Fibroblast of villous mesenchyme (primary cell): Measurements from ENCODE around the gene UBE2D2. TPM values are rescaled to one million over a fixed set of nuclear protein-coding genes. Genes with fewer than 3 reads are reported as not detected.

Experiments used
- DNase-seq: peaks from one replicate; pipeline ENCODE4 v3.0.0-alpha.2; 2010; ENCODE audit warnings: low read depth
- H3K4me3 ChIP-seq: 2 replicates; pipeline ENCODE4 v1.5.1; 2011; ENCODE audit warnings: low read depth, mild to moderate bottlenecking, low read length
- total RNA-seq: library from RNA; depleted of rRNA; stranded (reverse); fragments of >200 nt; gene quantifications from 2 replicates; pipeline ENCODE4 v1.2.3, GENCODE V29; 2012
- TF ChIP-seq, protein P1 (sequence below): IDR thresholded peaks from 2 replicates; pipeline ENCODE4 v1.5.1; 2012; ENCODE audit warnings: low read depth, mild to moderate bottlenecking, low read length; ENCODE audit not compliant: insufficient read depth

Gene UBE2D2
- total RNA-seq, 1 donor, result 56.6 TPM

DNA sequence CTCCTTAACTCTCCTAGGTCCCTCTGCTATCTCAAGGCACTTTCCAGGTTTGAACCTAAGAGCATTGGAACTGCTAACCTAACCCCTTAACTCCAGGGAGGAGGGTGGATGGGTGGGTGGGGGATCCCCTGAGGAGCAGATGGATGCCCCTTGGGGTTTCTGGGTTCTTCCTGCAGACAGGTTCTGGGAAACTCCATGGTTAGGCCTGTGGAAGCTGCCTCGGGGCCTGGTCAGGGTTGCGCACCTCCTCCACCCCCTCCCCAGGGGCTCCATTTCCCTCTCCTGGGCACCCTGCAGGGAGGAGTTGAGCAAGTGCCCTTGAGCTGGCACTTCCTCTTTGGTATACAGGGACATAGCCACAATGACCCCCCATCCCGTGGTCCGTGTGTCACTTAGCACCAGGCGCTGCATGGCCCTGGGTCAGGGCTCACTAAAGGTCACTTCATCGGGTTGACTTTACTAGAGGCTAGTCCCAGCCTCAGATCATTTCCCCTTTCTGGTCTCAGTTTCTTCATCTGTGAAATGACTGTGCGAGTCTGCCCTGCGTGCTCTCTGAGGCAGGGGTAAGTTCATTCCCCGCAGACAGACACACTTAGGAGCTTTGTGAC lies 103.1 kb downstream of the UBE2D2 start:
- TF ChIP-seq, protein P1, sequence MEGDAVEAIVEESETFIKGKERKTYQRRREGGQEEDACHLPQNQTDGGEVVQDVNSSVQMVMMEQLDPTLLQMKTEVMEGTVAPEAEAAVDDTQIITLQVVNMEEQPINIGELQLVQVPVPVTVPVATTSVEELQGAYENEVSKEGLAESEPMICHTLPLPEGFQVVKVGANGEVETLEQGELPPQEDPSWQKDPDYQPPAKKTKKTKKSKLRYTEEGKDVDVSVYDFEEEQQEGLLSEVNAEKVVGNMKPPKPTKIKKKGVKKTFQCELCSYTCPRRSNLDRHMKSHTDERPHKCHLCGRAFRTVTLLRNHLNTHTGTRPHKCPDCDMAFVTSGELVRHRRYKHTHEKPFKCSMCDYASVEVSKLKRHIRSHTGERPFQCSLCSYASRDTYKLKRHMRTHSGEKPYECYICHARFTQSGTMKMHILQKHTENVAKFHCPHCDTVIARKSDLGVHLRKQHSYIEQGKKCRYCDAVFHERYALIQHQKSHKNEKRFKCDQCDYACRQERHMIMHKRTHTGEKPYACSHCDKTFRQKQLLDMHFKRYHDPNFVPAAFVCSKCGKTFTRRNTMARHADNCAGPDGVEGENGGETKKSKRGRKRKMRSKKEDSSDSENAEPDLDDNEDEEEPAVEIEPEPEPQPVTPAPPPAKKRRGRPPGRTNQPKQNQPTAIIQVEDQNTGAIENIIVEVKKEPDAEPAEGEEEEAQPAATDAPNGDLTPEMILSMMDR, result no peak
- no peak for DNase-seq
- H3K4me3 ChIP-seq, result no peak overlapping the region

DNA sequence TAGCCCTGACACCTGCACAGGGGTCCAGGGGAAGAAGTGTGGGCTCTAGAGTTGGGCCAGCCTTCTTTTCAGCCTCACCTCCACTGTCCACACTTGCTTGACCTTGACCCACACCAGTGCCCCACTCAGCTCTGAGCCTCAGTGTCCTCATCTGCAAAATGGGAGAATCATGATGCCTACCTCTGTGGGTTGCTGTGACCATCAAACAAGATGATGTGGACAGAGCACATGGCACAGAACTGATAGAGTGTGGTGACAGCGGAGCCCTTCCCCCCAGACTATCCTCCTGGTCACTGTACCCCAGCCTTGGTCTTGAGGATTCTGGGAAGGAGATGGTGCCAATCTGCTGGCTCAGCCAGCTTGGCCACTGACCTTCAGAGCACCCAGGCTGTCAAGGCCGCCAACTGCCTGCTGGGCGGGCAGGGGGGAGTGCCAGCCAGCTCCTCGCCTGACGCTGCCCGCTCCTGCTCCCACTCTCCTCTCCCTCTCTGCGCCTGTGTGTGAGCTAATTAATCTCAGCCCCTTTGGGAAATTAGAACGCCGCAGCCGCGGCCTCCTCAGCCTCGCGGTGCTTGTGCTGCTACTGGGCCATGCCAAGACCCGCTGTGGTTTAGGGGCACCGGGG lies 103.7 kb downstream of the UBE2D2 start:
- DNase-seq, result no peak
- TF ChIP-seq, protein P1, result no peak
- H3K4me3 ChIP-seq, result no peak overlapping the region

DNA sequence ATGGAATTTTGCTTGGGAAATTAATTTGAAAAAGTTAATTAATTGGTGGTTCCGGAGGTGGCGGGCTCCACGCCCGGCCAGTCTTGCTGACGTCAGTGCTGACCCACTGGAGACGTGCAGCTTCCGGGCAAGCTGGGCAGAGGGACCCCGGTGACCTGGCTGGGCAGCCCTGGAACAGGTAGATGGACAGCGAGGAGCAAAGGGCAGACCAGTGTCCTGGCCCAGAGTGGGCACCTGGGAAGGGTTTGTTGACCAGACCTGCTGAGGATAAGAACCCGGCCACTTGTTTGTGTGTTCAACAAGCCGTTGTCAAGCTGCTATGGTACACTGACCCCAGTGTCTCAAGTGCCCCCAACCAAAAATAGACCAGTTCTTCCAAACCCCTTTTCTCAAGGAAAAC lies 104.5 kb downstream of the UBE2D2 start:
- DNase-seq, result no peak
- H3K4me3 ChIP-seq, result no peak overlapping the region
- TF ChIP-seq, protein P1, result no peak

DNA sequence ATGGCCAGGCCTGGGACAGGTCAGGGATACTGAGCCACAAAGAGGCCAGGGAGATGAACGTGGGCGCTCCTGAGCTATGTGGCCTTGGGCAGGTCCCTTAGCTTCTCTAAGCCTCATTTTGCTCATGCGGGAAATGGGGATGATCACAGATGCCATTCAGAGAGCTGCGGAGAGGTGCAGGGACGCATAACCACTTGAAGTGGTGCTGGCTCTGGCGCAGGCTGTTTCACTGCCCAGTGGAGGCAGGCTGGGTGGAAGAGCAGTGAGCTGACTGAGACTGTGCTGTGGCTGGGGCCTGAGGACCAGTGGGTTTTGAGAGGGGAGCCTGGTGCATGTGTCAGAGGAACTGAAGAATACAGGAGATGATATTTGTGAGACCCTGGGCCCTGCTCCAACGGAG lies 105.4 kb downstream of the UBE2D2 start:
- TF ChIP-seq, protein P1, result no peak
- DNase-seq, result no peak
- no peak overlapping the region for H3K4me3 ChIP-seq

DNA sequence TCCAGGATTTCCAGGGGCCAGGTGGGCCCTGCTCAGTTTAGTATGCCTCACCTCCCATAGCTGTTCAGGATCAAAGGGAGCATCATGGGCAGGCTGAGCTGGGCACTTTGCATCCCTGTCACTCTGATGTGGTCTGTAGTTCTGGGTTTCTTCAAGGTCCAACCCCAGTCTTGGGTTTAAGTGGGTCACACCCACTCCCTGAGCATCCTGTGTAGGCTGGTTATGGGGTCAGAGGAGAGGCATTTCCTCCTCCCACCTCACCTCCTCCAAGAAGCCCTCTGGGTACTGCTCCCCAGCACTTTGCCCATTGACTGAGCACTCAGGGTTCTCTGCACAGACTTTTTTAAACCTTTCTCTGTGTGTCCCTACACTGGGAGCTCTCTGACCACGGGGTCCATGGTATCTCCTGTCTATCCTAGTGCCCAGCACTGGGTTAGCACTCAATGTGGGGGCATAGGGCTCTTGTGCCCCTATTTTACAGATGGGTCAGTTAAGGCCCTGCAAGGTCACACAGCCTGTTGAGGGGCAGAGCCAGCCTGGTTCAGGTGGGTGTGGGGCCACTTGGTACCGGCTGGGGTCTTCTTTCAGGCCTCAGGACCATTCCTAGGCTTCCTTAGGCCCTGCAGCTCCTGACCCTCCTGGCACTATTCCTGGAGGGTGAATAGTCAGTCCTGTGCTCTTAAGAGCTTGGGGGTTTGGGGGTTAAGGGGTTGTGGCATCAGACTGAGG lies 106.0 kb downstream of the UBE2D2 start:
- TF ChIP-seq, protein P1, result no peak
- no peak overlapping the region for H3K4me3 ChIP-seq
- DNase-seq, result no peak

DNA sequence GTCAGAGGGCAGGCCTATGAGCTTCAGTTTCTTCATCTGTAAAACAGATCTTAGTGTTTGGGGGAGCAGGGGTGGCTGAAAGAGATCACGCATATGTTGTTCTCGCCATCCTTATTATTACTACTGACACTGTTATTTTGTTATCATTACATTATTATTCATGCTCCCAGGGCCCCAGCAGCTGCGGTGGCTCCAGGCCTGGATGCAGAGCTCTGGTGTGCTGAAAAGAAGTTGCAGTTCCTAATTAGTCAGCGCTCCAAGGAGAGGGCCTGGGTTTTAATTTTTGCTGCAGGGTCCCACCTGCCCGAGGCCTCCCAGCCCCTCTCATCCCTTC lies 106.6 kb downstream of the UBE2D2 start:
- H3K4me3 ChIP-seq, result peak overlapping the region; percentile 38
- TF ChIP-seq, protein P1, result no peak
- DNase-seq, result no peak
